Measurements from ENCODE around the gene KIF2A. TPM values are rescaled to one million over a fixed set of nuclear protein-coding genes. Genes with fewer than 3 reads are reported as not detected.

The KIF2A gene
- total and polyA plus RNA-seq, 9 of the 15 experiments (the other 6 are each of a cell fraction or from before 2014, with no cell fraction given), result 42.6 to 126 (median 77.6) TPM

DNA sequence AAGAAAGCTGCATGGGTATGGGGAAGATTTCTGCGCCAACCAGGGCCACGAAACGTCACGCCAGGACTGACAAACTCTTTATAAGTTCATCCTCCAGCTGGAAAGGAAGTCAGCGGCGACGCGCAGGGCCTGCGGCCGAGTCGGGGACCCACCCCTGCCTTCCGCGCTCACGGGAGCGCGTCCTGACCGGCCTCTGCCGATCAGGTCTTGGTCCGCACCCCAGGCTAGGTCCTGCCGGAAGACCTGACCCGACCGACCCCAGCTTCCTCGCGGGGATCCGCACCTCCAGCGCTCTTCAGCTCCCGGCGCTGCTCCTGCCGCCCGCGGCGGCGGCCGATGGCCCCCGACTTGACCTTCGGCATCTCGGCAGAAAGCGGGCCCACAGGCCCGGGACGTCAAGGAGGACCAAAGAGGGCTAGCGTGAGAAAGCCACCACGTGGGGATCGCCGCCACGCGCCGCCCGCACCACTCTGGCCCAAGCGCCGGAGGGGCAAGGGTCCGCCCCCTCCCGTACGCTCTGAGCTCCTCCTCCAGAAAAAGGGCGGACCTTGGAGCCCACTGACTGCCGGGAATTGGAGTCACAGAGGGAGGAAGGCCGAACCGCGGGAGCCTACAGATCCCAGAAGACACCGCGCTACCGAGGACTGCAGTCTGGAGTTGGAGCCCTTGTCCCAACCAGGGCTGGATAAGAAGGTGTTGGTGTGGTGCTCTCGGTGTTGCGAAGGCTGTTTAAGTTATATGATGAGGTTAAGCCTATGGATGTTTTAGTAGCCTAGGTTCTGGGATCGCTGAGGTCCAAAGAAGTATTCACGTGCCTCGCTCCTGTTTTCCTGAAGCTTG, 97.6 kb downstream of the KIF2A start, which contains the start of gene DIMT1 (continued):
- TF ChIP-seq, protein P1, sequence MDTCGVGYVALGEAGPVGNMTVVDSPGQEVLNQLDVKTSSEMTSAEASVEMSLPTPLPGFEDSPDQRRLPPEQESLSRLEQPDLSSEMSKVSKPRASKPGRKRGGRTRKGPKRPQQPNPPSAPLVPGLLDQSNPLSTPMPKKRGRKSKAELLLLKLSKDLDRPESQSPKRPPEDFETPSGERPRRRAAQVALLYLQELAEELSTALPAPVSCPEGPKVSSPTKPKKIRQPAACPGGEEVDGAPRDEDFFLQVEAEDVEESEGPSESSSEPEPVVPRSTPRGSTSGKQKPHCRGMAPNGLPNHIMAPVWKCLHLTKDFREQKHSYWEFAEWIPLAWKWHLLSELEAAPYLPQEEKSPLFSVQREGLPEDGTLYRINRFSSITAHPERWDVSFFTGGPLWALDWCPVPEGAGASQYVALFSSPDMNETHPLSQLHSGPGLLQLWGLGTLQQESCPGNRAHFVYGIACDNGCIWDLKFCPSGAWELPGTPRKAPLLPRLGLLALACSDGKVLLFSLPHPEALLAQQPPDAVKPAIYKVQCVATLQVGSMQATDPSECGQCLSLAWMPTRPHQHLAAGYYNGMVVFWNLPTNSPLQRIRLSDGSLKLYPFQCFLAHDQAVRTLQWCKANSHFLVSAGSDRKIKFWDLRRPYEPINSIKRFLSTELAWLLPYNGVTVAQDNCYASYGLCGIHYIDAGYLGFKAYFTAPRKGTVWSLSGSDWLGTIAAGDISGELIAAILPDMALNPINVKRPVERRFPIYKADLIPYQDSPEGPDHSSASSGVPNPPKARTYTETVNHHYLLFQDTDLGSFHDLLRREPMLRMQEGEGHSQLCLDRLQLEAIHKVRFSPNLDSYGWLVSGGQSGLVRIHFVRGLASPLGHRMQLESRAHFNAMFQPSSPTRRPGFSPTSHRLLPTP (IDR thresholded peaks at IDR 0.05; ENCODE audit: borderline replicate concordance, extremely low read depth, insufficient read length), result no peak
- TF ChIP-seq ARID4B (CRISPR knock-in tag; IDR thresholded peaks at IDR 0.05) (peak; percentile 96), SRSF3 (IDR thresholded peaks at IDR 0.05; ENCODE audit: insufficient read depth, low read length) (peak; percentile 62; the same call in 1 of the 2 replicates), COPS2 (conservative IDR thresholded peaks at IDR 0.05) (no peak), ZNF75A (CRISPR knock-in tag; IDR thresholded peaks at IDR 0.05) (no peak), PML (IDR thresholded peaks at IDR 0.05; ENCODE audit: low read length) (peak; percentile 66; the same call in 1 of the 2 replicates), U2AF1 (optimal IDR thresholded peaks at IDR 0.05; ENCODE audit: low read depth, low read length) (peak; percentile 42), SAP30 (IDR thresholded peaks at IDR 0.05; ENCODE audit: borderline replicate concordance, insufficient read depth, low read depth, low read length, poor library complexity, severe bottlenecking) (peak; percentile 98)
- TF ChIP-seq, protein P2, sequence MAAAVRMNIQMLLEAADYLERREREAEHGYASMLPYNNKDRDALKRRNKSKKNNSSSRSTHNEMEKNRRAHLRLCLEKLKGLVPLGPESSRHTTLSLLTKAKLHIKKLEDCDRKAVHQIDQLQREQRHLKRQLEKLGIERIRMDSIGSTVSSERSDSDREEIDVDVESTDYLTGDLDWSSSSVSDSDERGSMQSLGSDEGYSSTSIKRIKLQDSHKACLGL (CRISPR knock-in tag; IDR thresholded peaks at IDR 0.05; ENCODE audit: borderline replicate concordance, poor library complexity, severe bottlenecking), result peak; percentile 93
- TF ChIP-seq, protein P3, sequence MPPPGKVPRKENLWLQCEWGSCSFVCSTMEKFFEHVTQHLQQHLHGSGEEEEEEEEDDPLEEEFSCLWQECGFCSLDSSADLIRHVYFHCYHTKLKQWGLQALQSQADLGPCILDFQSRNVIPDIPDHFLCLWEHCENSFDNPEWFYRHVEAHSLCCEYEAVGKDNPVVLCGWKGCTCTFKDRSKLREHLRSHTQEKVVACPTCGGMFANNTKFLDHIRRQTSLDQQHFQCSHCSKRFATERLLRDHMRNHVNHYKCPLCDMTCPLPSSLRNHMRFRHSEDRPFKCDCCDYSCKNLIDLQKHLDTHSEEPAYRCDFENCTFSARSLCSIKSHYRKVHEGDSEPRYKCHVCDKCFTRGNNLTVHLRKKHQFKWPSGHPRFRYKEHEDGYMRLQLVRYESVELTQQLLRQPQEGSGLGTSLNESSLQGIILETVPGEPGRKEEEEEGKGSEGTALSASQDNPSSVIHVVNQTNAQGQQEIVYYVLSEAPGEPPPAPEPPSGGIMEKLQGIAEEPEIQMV (tag; conservative IDR thresholded peaks at IDR 0.05; ENCODE audit: low read depth), result no peak
